HEK293 (cell line): ENCODE measurements around the gene CERS3.

Experiments used
- CTCF ChIA-PET: fragments of 350-600 bp; formaldehyde crosslinking; extraction: SDS; loops from one replicate; lab custom pipeline; 2021; ENCODE audit warnings: antibody characterized with exemption; lab: Yijun Ruan, JAX
- POLR2A ChIA-PET: fragments of 300-600 bp; formaldehyde crosslinking; extraction: SDS; loops from one replicate; lab custom pipeline; 2020; ENCODE audit warnings: antibody characterized with exemption, inconsistent platforms; lab: Yijun Ruan, JAX
- H3K27ac ChIP-seq: fragments of 200-500 bp; sonication (Bioruptor generic); 2 replicates; pipeline ENCODE4 v1.5.1; 2014; ENCODE audit warnings: low read depth, low read length, control low read depth, inconsistent platforms; ENCODE audit errors: extremely low read depth
- H3K36me3 ChIP-seq, 2 experiments: fragments of 200-500 bp in 1 of 2; sonication (Bioruptor generic) in 1 of 2; 1 replicate in 1 of 2; 2 replicates in 1 of 2; pipeline ENCODE4 v1.5.1; 2014 to 2017; ENCODE audit warnings: inconsistent platforms in 2 of 2, low read length in 2 of 2; ENCODE audit not compliant: control insufficient read depth in 2 of 2, insufficient read depth in 1 of 2
- H3K4me1 ChIP-seq: fragments of 200-500 bp; sonication (Bioruptor generic); 2 replicates; pipeline ENCODE4 v1.5.1; 2014; ENCODE audit warnings: mild to moderate bottlenecking, low read length, inconsistent platforms; ENCODE audit not compliant: control insufficient read depth, insufficient read depth
- H3K4me3 ChIP-seq: 2 replicates; pipeline ENCODE4 v1.5.1; 2011; ENCODE audit warnings: low read depth, mild to moderate bottlenecking, control low read depth, low read length, moderate library complexity
- H3K9me3 ChIP-seq: fragments of 200-500 bp; sonication (Bioruptor generic); 2 replicates; pipeline ENCODE4 v1.5.1; 2014; ENCODE audit warnings: low read depth, low read length, inconsistent platforms; ENCODE audit not compliant: control insufficient read depth, insufficient read depth
- KLF10 ChIP-seq: fragments of 450-650 bp; IDR thresholded peaks from 2 replicates; pipeline ENCODE4 v1.5.1; 2018; ENCODE audit warnings: missing biosample characterization, mild to moderate bottlenecking, missing genetic modification characterization
- KLF16 ChIP-seq: fragments of 450-650 bp; formaldehyde crosslinking; IDR thresholded peaks from 2 replicates; pipeline ENCODE4 v1.5.1; 2017; ENCODE audit warnings: missing biosample characterization, missing genetic modification characterization
- KLF9 ChIP-seq: fragments of 450-650 bp; formaldehyde crosslinking; IDR thresholded peaks from 2 replicates; pipeline ENCODE4 v1.5.1; 2016; ENCODE audit warnings: missing biosample characterization, missing genetic modification characterization, low read depth
- MZF1 ChIP-seq: fragments of 450-650 bp; formaldehyde crosslinking; IDR thresholded peaks from 2 replicates; pipeline ENCODE4 v1.5.1; 2017; ENCODE audit warnings: missing biosample characterization, missing genetic modification characterization, borderline replicate concordance
- OVOL3 ChIP-seq: fragments of 450-650 bp; formaldehyde crosslinking; IDR thresholded peaks from 2 replicates; pipeline ENCODE4 v1.5.1; 2016; ENCODE audit warnings: missing biosample characterization, missing genetic modification characterization
- SP2 ChIP-seq: fragments of 450-650 bp; formaldehyde crosslinking; IDR thresholded peaks from 2 replicates; pipeline ENCODE4 v1.5.1; 2016; ENCODE audit warnings: missing biosample characterization, missing genetic modification characterization
- TRIM28 ChIP-seq: IDR thresholded peaks from 2 replicates; pipeline ENCODE4 v1.6.1; 2011; ENCODE audit warnings: low read length, control low read depth, borderline replicate concordance
- ZFP69B ChIP-seq: fragments of 450-650 bp; formaldehyde crosslinking; IDR thresholded peaks from 2 replicates; pipeline ENCODE4 v1.5.1; 2016; ENCODE audit warnings: missing biosample characterization, missing genetic modification characterization
- ZNF114 ChIP-seq: fragments of 450-650 bp; formaldehyde crosslinking; IDR thresholded peaks from 2 replicates; pipeline ENCODE4 v1.5.0; 2017; ENCODE audit warnings: missing biosample characterization, missing genetic modification characterization
- ZNF121 ChIP-seq: fragments of 450-650 bp; formaldehyde crosslinking; IDR thresholded peaks from 2 replicates; pipeline ENCODE4 v1.5.1; 2016; ENCODE audit warnings: missing biosample characterization, missing genetic modification characterization
- ZNF140 ChIP-seq: fragments of 450-650 bp; formaldehyde crosslinking; IDR thresholded peaks from 2 replicates; pipeline ENCODE4 v1.5.1; 2016; ENCODE audit warnings: missing biosample characterization, missing genetic modification characterization
- ZNF184 ChIP-seq: fragments of 450-650 bp; IDR thresholded peaks from 2 replicates; pipeline ENCODE4 v1.5.1; 2018; ENCODE audit warnings: missing biosample characterization, mild to moderate bottlenecking, missing genetic modification characterization
- ZNF2 ChIP-seq: fragments of 450-650 bp; formaldehyde crosslinking; IDR thresholded peaks from 2 replicates; pipeline ENCODE4 v1.5.1; 2016; ENCODE audit warnings: missing biosample characterization, missing genetic modification characterization
- ZNF266 ChIP-seq: fragments of 450-650 bp; formaldehyde crosslinking; IDR thresholded peaks from 2 replicates; pipeline ENCODE4 v1.5.1; 2016; ENCODE audit warnings: missing biosample characterization, missing genetic modification characterization, low read depth
- ZNF391 ChIP-seq: fragments of 450-650 bp; formaldehyde crosslinking; IDR thresholded peaks from 2 replicates; pipeline ENCODE4 v1.5.1; 2016; ENCODE audit warnings: low read depth, missing biosample characterization, missing genetic modification characterization, borderline replicate concordance
- ZNF426 ChIP-seq: fragments of 450-650 bp; formaldehyde crosslinking; IDR thresholded peaks from 2 replicates; pipeline ENCODE4 v1.5.1; 2017; ENCODE audit warnings: missing biosample characterization, missing genetic modification characterization, mild to moderate bottlenecking, inconsistent platforms, moderate library complexity
- ZNF433 ChIP-seq: fragments of 450-650 bp; formaldehyde crosslinking; IDR thresholded peaks from 2 replicates; pipeline ENCODE4 v1.5.1; 2016; ENCODE audit warnings: missing biosample characterization, missing genetic modification characterization, low read depth
- ZNF596 ChIP-seq: fragments of 450-650 bp; IDR thresholded peaks from 2 replicates; pipeline ENCODE4 v1.5.0; 2018; ENCODE audit warnings: missing biosample characterization, mild to moderate bottlenecking, missing genetic modification characterization, moderate library complexity
- ZNF654 ChIP-seq: fragments of 450-650 bp; formaldehyde crosslinking; IDR thresholded peaks from 2 replicates; pipeline ENCODE4 v1.5.1; 2016; ENCODE audit warnings: low read depth, missing biosample characterization, missing genetic modification characterization
- ZNF664 ChIP-seq: fragments of 450-650 bp; formaldehyde crosslinking; IDR thresholded peaks from 2 replicates; pipeline ENCODE4 v1.5.1; 2016; ENCODE audit warnings: missing biosample characterization, missing genetic modification characterization
- ZNF707 ChIP-seq: fragments of 450-650 bp; formaldehyde crosslinking; IDR thresholded peaks from 2 replicates; pipeline ENCODE4 v1.5.1; 2016; ENCODE audit warnings: missing biosample characterization, missing genetic modification characterization
- ZNF777 ChIP-seq: fragments of 450-650 bp; formaldehyde crosslinking; IDR thresholded peaks from 2 replicates; pipeline ENCODE4 v1.5.1; 2017; ENCODE audit warnings: missing biosample characterization, missing genetic modification characterization, borderline replicate concordance
- ZNF785 ChIP-seq: fragments of 450-650 bp; formaldehyde crosslinking; IDR thresholded peaks from 2 replicates; pipeline ENCODE4 v1.5.1; 2016; ENCODE audit warnings: missing biosample characterization, missing genetic modification characterization
- ZNF791 ChIP-seq: fragments of 450-650 bp; formaldehyde crosslinking; IDR thresholded peaks from 2 replicates; pipeline ENCODE4 v1.5.1; 2016; ENCODE audit warnings: missing biosample characterization, missing genetic modification characterization
- ZSCAN16 ChIP-seq: fragments of 450-650 bp; formaldehyde crosslinking; IDR thresholded peaks from 2 replicates; pipeline ENCODE4 v1.5.1; 2016; ENCODE audit warnings: missing biosample characterization, missing genetic modification characterization
- TF ChIP-seq, protein P1 (sequence below): IDR thresholded peaks from 2 replicates; pipeline ENCODE4 v1.6.1; 2011; ENCODE audit warnings: mild to moderate bottlenecking, low read depth, low read length, borderline replicate concordance
- TF ChIP-seq, protein P2 (sequence below): fragments of 450-650 bp; formaldehyde crosslinking; IDR thresholded peaks from 2 replicates; pipeline ENCODE4 v1.5.1; 2016; ENCODE audit warnings: missing biosample characterization, missing genetic modification characterization
- TF ChIP-seq, protein P3 (sequence below): fragments of 450-650 bp; formaldehyde crosslinking; IDR thresholded peaks from 2 replicates; pipeline ENCODE4 v1.5.1; 2017; ENCODE audit warnings: missing biosample characterization, missing genetic modification characterization
- TF ChIP-seq, protein P4 (sequence below): fragments of 450-650 bp; formaldehyde crosslinking; conservative IDR thresholded peaks from 2 replicates; pipeline ENCODE4 v1.5.1; 2016; ENCODE audit warnings: low read depth, missing biosample characterization, missing genetic modification characterization

Gene CERS3

DNA sequence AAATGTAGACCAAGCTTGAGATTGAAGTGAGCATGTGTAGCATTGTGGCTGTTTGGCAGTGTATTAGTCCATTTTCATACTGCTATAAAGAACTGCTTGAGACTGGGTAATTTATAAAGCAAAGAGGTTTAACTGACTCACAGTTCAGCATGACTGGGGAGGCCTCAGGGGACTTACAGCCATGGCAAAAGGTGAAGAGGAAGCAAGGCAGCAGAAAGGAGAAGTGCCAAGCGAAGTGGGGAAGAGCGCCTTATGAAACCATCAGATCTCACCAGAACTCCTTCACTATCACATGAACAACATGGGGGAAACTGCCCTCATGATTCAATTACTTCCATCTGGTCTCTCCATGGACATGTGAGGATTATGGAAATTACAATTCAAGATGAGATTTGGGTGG is 8.6 kb upstream of the CERS3 start (continued):
- TF ChIP-seq, protein P1, sequence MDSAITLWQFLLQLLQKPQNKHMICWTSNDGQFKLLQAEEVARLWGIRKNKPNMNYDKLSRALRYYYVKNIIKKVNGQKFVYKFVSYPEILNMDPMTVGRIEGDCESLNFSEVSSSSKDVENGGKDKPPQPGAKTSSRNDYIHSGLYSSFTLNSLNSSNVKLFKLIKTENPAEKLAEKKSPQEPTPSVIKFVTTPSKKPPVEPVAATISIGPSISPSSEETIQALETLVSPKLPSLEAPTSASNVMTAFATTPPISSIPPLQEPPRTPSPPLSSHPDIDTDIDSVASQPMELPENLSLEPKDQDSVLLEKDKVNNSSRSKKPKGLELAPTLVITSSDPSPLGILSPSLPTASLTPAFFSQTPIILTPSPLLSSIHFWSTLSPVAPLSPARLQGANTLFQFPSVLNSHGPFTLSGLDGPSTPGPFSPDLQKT, result no peak
- TF ChIP-seq ZSCAN16 (tag by site-specific recombination), result no peak

DNA sequence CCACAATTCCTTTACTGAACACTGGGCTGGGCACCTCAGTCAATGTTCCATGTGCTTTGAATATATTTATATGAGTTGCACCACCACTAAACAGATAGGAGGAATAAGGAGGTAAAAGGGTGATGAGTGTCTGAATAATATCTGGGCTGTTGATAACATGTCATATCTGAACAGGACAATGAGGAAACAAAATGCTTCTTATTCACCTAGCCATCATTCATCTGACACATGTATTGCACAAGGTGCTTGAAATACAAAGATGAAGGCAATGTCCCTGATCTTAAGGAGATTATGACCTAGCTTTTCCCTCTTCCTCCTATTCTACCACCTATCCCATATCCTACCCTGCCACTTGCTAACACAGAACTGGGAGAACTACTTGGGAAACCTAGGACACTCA is 8.0 kb upstream of the CERS3 start:
- POLR2A ChIA-PET, result no interaction called here
- no peaks in the 10 kb centered on the region for H3K36me3 ChIP-seq
- no peak overlapping the region for H3K27ac ChIP-seq
- H3K9me3 ChIP-seq, result no peaks in the 10 kb centered on the region
- CTCF ChIA-PET, result interaction anchor here (0.6 kb wide), 1 partner anchor 114 kb away, joined by 4 read pairs; no protein-coding TSS in a partner anchor
- H3K4me3 ChIP-seq, result no peak overlapping the region
- no peaks in the 10 kb centered on the region for H3K4me1 ChIP-seq
- TF ChIP-seq ZNF391 (tag by site-specific recombination) (no peak), ZNF785 (tag by site-specific recombination) (no peak), ZNF266 (tag by site-specific recombination) (no peak), ZNF184 (tag by site-specific recombination) (no peak), OVOL3 (tag by site-specific recombination) (no peak), ZNF791 (tag by site-specific recombination) (no peak), KLF10 (tag by site-specific recombination) (no peak), ZNF121 (tag by site-specific recombination) (no peak), ZNF707 (tag by site-specific recombination) (no peak), ZNF426 (tag by site-specific recombination) (no peak), ZNF664 (tag by site-specific recombination) (no peak), ZNF777 (tag by site-specific recombination) (no peak), ZNF654 (no peak), ZNF114 (tag by site-specific recombination) (no peak), ZNF433 (tag by site-specific recombination) (no peak), ZNF2 (tag by site-specific recombination) (no peak), MZF1 (tag by site-specific recombination) (no peak)

DNA sequence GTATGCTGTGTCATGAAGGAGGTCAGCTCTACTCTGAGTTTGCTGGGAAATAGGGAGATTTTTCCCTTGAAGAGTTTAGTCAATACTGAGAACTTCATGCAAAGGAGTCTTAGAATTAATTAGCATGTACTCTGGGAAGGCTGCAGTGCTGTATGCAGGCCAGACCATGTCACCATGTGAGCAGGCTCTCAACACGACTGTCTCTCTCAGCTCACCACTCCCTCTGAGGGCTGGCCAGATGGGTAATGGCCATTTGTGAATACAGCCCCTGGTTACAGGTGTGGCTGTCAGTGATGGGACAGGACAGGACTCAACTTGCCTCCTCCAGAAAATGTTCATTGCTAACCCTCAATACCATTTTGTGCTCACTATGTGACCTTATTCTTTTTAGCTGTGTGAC is 5.1 kb upstream of the CERS3 start:
- POLR2A ChIA-PET, result no interaction called here
- Histone ChIP-seq H3K27ac (no peak overlapping the region), H3K4me3 (no peak overlapping the region), H3K4me1 (no peaks in the 10 kb centered on the region), H3K9me3 (no peaks in the 10 kb centered on the region), H3K36me3 (no peaks in the 10 kb centered on the region)
- CTCF ChIA-PET, result interaction anchor here (0.6 to 0.8 kb wide), 2 partner anchors 38 to 40 kb away, joined by 5 to 9 read pairs; no protein-coding TSS in a partner anchor
- TF ChIP-seq KLF9 (tag by site-specific recombination) (no peak), SP2 (tag by site-specific recombination) (no peak), ZNF785 (tag by site-specific recombination) (no peak), ZFP69B (tag by site-specific recombination) (no peak), TRIM28 (no peak), KLF16 (tag by site-specific recombination) (no peak), ZNF140 (tag by site-specific recombination) (no peak), ZNF596 (tag by site-specific recombination) (no peak)
- TF ChIP-seq, protein P2, sequence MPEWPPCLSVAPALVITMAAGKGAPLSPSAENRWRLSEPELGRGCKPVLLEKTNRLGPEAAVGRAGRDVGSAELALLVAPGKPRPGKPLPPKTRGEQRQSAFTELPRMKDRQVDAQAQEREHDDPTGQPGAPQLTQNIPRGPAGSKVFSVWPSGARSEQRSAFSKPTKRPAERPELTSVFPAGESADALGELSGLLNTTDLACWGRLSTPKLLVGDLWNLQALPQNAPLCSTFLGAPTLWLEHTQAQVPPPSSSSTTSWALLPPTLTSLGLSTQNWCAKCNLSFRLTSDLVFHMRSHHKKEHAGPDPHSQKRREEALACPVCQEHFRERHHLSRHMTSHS (tag by site-specific recombination), result no peak
- TF ChIP-seq, protein P3, sequence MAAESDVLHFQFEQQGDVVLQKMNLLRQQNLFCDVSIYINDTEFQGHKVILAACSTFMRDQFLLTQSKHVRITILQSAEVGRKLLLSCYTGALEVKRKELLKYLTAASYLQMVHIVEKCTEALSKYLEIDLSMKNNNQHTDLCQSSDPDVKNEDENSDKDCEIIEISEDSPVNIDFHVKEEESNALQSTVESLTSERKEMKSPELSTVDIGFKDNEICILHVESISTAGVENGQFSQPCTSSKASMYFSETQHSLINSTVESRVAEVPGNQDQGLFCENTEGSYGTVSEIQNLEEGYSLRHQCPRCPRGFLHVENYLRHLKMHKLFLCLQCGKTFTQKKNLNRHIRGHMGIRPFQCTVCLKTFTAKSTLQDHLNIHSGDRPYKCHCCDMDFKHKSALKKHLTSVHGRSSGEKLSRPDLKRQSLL (tag by site-specific recombination), result no peak
- TF ChIP-seq, protein P4, sequence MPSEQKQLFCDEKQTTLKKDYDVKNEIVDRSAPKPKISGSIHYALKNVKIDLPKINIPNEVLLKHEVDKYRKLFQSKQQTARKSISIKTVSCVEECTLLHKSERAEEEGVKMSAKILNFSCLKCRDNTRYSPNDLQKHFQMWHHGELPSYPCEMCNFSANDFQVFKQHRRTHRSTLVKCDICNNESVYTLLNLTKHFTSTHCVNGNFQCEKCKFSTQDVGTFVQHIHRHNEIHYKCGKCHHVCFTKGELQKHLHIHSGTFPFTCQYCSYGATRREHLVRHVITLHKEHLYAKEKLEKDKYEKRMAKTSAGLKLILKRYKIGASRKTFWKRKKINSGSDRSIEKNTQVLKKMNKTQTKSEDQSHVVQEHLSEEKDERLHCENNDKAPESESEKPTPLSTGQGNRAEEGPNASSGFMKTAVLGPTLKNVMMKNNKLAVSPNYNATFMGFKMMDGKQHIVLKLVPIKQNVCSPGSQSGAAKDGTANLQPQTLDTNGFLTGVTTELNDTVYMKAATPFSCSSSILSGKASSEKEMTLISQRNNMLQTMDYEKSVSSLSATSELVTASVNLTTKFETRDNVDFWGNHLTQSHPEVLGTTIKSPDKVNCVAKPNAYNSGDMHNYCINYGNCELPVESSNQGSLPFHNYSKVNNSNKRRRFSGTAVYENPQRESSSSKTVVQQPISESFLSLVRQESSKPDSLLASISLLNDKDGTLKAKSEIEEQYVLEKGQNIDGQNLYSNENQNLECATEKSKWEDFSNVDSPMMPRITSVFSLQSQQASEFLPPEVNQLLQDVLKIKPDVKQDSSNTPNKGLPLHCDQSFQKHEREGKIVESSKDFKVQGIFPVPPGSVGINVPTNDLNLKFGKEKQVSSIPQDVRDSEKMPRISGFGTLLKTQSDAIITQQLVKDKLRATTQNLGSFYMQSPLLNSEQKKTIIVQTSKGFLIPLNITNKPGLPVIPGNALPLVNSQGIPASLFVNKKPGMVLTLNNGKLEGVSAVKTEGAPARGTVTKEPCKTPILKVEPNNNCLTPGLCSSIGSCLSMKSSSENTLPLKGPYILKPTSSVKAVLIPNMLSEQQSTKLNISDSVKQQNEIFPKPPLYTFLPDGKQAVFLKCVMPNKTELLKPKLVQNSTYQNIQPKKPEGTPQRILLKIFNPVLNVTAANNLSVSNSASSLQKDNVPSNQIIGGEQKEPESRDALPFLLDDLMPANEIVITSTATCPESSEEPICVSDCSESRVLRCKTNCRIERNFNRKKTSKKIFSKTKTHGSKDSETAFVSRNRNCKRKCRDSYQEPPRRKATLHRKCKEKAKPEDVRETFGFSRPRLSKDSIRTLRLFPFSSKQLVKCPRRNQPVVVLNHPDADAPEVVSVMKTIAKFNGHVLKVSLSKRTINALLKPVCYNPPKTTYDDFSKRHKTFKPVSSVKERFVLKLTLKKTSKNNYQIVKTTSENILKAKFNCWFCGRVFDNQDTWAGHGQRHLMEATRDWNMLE (tag by site-specific recombination), result no peak
